AG09319 (cell line): ENCODE results near the gene SLC2A2.
"Not testable (repeated sequence)": the region's sequence is repeated elsewhere in the genome, so short reads cannot be mapped to it uniquely, and the experiment has no call there.

ENCODE experiments used
- DNase-seq: peaks from one replicate; pipeline ENCODE4 v3.0.0-alpha.2; 2010; ENCODE audit warnings: low read depth; ENCODE audit errors: extremely low read depth
- CTCF ChIP-seq: IDR thresholded peaks from 2 replicates; pipeline ENCODE4 v1.5.1; 2011; ENCODE audit warnings: low read depth, mild to moderate bottlenecking, inconsistent platforms, low read length, moderate library complexity

SLC2A2 gene

GRCh38 chr3:170982733-170983132 is 43.8 kb downstream of the SLC2A2 start:
- no peak for DNase-seq
- no peak for TF ChIP-seq CTCF

DNA sequence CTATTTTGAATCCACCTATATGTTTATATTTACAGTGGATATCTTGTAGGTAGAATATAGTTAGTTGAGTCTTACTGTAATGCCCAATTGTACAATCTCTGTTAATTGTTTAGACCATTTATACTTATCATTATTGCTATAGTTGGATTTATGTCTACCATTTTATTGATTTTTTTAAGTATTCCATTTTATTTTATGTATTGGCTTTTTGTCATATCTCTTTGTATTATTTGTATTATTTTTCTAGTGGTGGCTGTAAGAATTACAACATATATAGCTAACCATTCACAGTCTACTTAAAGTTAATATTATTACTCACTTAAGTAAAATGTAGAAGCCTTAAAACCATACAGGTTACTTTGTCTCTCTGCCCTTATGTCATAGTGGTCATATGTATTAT is 46.1 kb downstream of the SLC2A2 start:
- DNase-seq: no peak
- TF ChIP-seq CTCF: no peak

- no peak for DNase-seq
Observed at GRCh38 chr3:170977949-170978745, 48.4 kb downstream of the SLC2A2 start.

GRCh38 chr3:170976190-170976519 is 50.4 kb downstream of the SLC2A2 start:
- TF ChIP-seq CTCF: no peak
- DNase-seq: no peak

More at GRCh38 chr3:170977949-170978745, 48.4 kb downstream of the SLC2A2 start:
- no peak for TF ChIP-seq CTCF

DNA sequence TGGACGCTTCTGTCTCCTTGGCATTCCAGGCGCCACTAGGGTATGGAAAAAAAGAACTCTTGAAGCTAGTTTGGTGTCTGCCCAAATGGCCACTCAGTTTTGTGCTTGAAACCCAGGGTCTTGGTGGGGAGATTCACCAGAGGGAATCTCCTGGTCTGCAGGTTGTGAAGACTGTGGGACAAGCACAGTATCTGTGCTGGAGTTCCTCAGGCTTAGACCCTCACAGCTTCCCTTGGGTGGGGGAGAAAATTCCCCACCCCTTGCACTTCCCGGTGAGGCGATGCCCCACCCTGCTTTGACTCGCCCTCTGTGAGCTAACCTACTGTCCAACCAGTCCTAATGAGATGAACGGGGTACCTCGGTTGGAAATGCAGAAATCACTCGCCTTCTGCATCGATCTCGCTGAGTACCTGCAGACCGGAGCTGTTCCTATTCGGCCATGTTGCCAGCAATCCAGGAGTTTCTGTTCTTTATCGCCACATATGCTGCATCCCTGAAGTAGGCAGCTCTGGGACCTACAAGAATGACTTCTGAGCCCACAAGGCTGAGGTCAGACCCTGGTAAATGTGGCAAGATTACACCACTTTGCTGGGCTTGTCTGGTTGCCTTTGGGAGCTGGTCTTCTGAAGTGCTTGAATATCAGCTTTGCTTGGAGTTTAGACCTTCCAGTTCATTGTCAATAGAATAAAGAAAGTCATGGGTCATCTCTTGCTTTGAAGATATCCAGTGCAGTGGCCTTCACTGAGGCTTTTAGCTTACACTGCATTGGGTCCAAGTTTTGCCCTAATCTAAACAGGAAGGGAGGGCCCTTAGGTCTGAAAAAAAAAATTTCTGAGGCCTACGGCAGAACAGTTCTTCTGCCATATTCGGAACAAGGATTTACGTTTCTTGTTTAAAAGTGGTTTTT is 51.0 kb downstream of the SLC2A2 start:
- DNase-seq: no peak
- TF ChIP-seq CTCF: no peak

DNA sequence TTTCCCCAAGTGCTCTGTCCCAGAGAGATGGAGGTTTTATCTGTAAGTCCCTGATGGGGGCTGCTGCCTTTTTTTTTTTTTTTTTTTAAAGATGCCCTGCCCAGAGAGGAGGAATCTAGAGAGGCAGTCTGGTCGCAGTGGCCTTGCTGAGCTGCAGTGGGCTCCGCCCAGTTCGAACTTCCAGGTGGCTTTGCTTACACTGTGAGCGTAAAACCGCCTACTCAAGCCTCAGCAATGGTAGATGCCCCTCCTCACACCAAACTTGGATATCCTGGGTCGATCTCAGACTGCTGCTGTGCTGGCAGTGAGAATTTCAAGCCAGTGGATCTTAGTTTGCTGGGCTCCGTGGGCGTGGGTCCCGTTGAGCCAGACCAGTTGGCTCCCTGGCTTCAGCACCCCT is 51.6 kb downstream of the SLC2A2 start:
- no peak for TF ChIP-seq CTCF
- DNase-seq: no peak

DNA sequence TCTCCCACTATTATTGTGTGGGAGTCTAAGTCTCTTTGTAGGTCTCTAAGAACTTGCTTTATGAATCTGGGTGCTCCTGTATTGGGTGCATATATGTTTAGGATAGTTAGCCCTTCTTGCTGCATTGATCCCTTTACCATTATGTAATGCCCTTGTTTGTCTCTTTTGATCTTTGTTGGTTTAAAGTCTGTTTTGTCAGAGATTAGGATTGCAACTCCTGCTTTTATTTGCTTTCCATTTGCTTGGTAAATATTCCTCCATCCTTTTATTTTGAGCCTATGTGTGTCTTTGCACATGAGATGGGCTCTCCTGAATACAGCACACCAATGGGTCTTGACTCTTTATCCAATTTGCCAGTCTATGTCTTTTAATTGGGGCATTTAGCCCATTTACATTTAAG is 53.6 kb downstream of the SLC2A2 start:
- not testable (repeated sequence) for DNase-seq
